ENCODE data around the gene PKNOX2.

PKNOX2 gene

DNA sequence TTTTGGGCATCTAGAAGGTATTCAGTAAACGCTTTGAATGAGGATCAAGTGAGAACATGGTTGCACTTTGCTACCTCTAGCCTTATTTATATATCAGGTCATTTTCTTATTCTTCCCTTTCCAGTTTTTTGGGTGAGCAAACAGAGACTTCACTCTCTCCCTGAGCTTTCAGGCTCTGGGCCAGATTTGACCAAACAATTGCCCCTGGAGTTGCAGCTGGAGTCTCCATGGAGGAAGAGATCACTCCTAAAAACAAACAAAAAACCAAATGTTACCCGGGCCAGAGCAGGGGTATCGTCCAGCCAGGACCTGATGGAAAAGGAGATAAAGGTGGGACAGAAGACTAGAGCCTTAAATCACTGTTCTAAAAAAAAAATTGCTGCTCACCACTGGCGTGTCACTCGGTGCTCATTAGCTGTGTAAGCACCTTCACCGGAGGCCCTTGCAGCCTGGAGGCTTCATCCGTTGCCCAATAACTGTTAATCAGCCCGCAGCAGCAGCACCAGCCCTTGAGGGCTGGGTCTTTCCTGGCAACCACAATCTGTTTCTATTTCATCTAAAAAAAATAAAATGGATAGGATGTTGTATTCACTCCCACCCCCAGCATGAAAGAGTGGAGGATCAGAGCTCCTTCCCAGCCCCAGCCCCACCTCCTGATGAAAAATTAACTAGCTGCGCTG is 125.0 kb downstream of the PKNOX2 start:
- DNase-seq, result no peak

DNA sequence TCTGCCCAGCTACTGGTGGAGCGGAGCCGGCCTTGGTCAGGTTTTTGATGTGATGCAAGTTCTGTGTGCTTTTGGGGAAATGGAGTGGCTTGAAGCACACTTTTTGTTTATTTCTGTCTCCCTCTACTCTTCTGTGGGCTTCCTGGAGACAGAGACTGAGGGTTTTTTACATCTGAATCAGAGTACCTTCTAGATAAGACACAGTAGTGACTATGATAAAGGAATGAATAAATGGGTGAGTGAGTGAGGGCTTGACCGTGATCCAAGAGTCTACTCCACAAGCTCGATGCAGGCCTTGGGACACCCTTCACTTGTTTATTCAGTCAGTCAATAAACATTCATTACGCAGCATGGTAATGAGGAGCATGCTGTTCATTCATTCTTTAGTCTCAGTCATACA is 125.7 kb downstream of the PKNOX2 start:
- no peak for DNase-seq

GRCh38 chr11:125292100-125292499 is 127.5 kb downstream of the PKNOX2 start:
- DNase-seq, result no peak

DNA sequence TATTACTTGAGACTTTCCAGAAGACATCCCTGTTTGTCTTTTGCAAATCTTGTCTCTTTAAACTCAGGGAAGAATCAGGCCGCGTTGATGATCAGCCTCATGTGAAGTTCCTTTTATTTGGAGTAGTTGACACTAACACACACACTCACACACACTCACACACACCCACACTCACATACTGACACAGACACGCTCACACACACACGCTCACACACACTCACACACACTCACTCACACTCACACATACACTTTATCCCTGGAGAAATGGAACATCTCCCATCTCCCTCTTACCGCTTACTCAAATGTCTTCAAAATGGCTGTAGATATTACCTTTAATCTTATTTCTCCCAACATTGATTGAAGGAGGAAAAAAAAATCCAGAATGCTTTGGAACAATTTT is 129.0 kb downstream of the PKNOX2 start:
- DNase-seq, result no peak

DNA sequence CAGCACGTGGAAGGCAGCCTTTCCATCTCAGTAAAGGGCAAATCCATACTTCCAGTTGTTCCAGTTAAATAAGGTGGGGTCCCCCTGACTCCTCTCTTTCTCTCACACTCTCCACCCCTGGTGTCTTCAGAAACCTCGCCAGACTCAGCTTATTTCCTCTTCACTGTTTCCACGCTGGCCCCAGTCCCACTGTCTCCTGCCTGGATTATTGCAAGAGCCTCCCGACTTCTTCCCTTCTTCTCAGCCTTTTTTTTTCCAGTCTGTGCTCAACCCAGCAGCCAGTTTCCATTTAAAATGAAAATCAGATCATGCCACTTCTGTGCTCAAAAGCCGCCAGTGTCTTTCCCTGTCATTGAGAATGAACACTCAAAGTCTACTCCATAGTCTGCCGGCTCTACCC is 131.4 kb downstream of the PKNOX2 start:
- no peak for DNase-seq

DNA sequence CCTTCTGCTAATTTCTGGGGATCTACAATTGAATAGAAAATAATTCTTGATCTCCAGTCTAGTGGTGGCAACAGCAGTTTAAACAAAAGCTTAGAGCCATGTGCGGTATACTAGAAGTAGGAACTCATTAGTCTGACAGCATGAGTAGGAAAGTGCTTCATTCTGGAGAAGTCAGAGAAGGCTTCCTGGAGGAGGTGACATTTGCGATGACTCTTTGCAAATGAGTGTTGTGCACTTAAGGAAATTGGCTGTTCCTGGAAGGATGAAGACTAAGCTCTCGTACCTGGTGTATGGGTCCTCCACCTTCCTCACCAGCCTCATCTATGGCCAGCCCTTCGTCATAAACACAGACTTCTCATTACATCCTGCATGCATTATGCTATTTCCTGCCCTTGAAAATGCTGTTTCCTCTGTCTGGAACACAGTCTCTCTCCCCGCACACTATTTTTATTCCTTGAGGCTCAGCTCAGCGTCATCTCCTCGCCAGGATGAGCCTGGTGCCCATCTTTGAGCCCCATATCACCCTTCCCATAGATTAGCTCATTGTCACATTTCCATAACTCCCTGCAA is 132.9 kb downstream of the PKNOX2 start:
- no peak for DNase-seq

DNA sequence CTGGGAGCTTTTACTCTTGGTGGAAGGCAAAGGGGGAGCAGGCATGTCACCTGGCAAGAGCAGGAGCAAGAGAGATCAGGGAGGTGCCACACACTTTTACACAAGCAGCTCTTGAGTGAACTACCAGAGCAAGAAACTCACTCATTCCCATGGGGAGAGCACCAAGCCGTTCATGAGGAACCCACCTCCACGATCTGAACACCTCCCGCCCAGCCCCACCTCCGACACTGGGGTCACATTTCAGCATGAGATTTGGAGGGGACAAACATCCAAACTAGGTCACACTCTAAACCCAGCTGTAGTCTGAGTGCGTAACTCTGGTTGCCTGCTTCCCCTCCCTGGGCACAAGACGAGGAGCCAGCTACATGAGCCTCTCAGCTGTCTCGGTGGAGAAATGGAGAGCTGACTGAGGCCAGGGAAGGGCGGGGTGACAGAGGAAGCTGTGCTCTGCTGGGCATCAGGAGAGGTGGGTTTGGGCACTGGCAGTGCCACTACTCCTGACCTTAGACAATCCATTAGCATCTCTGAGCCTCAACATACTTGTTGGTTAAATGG is 134.6 kb downstream of the PKNOX2 start:
- DNase-seq, result no peak

DNA sequence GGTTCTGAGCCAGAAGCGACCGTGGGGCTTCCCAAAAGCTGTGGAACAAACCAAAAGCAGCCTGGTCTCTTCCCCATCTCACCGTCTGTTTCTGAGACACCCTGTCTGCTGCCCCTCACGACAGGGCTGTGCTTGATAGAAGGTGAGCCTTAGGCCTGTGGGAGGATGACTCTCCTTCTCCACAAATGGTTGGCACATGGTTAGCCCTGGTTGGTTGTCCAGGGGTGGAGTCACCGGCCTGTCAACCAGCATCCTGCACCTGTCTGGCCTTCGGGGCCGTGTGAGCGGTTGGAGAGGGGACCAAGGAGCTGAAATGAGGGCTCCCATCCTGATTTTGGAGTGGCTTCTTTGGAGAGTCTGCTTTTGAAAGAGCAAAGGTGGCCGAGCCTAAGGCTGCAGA is 135.3 kb downstream of the PKNOX2 start:
- DNase-seq, result no peak

DNA sequence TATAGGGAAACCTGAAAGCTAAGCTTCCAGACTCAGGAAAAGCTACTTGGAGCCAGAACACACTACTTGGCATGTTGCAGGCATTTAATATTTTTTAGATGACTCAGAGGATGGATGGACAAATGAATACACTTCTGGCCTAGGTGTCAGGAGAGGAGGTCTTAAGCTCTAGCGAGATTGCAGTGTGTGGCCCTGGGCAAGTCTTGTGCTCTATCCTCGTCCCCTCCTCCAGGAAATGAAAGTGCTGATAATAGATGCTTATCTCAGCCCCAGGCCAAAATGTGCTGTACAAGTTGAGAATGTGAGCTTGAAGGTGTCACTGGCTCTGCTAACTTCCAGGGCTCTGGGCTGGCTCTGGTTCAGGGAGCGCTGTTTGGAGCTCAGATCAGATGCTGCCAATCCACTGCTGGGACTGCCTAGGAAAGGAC is 136.3 kb downstream of the PKNOX2 start:
- DNase-seq, result peak; percentile 60

- no peak for DNase-seq
Observed at GRCh38 chr11:125301346-125301745, 136.8 kb downstream of the PKNOX2 start.

DNA sequence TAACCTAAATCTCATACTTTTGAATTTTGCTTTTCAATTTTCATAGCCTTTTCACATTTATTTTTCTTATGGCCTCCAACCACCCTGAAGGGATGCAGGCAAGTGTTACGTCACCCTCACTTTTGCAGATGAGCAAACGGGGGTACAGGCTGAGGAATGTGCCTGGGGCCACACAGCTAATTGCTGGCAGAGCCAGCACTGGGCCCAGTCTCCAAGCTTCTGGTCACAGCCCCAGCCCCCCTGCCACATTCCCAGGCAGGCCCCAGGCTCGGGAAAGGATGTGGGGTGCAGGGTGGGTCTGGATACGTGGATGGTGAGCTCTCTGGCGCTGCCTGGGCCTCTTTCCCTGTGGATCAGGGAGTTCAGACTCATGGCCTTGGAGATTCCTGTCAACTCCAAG is 138.6 kb downstream of the PKNOX2 start:
- DNase-seq, result no peak

GRCh38 chr11:125303694-125304093 is 139.1 kb downstream of the PKNOX2 start:
- no peak for DNase-seq

GRCh38 chr11:125304136-125304535 is 139.6 kb downstream of the PKNOX2 start:
- DNase-seq, result no peak

- DNase-seq, result no peak
Observed at GRCh38 chr11:125304876-125305275, 140.3 kb downstream of the PKNOX2 start.

DNA sequence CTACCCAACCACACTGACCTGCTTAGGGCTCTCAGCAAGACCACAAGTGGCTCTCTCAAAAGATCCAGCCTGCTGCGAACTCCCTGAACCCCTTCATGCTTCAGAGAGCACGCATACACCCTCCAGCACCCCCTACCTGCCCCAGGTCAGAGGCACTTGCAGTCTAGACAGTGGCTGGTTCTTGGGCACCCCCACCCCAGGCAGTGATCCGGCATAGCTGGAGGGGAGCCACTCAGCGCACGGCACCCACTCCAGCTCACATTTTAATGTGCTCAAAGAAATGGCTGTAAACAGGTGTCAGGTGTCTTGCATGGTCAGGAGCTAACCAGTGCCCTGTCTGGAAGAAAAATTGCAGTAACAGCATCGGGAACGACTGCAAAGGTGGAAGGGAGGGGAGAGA is 140.8 kb downstream of the PKNOX2 start:
- no peak for DNase-seq

DNA sequence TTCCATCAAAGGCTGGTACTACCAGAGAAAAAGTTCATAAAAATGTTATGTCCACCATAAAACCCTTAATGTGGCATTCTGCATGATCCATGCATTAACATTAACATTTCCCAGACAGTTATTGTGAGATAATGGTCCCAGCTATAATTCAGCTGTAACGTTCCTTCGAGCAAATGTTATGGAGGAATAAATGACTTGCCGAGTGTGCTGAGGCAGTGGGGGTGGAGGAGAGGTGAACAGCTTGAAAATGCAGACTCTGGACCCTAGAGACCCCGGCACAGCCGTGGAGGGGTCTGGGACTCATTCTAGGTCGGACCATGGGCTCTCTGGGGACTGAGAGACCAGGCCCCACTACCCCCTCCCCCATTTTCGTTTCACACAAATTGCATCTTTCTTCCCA is 141.9 kb downstream of the PKNOX2 start:
- no peak for DNase-seq

GRCh38 chr11:125308246-125308645 is 143.7 kb downstream of the PKNOX2 start:
- DNase-seq, result no peak

DNA sequence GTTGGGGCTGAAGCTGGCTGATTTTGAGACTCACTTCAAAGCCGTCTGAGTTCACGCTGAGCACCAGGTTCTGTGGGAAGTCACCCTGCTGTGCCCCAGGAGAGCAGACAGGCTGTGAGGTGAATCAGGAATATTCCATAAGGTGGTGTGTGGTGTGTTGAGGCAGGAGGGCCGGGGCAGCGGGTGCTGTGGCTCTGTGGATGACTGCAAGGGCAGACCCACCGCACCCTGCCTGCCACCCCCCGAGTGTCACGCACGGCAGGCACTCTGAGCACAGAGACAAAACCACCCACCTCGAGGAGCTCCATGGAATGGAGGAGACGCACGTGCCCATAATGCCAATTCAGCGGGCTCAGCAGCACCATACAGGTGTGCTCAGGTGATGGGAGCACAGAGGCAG is 147.8 kb downstream of the PKNOX2 start:
- DNase-seq, result no peak

GRCh38 chr11:125312812-125313211 is 148.3 kb downstream of the PKNOX2 start:
- no peak for DNase-seq

GRCh38 chr11:125313271-125314219 is 149.0 kb downstream of the PKNOX2 start:
- DNase-seq, result no peak

- no peak for DNase-seq
Observed at GRCh38 chr11:125314276-125315078, 149.9 kb downstream of the PKNOX2 start.

GRCh38 chr11:125315079-125315740 is 150.7 kb downstream of the PKNOX2 start:
- DNase-seq, result no peak
